ENCODE results near the gene CLIC5.

The CLIC5 gene

GRCh38 chr6:46011188-46012085 is 4.2 kb downstream of the CLIC5 start:
- in situ Hi-C loops (cut with HindIII; ENCODE audit: low pct_ligation_motif_present, low pct_unique_long_range_greater_than_20kb, low sequenced_read_pairs): no loop called here
- DNase-seq: no peak

- no peak for DNase-seq
- in situ Hi-C loops (cut with HindIII; ENCODE audit: low pct_ligation_motif_present, low pct_unique_long_range_greater_than_20kb, low sequenced_read_pairs): no loop called here
These were observed 4.9 kb downstream of the CLIC5 start for GRCh38 chr6:46010771-46011170.

- DNase-seq: no peak
- in situ Hi-C loops (cut with HindIII; ENCODE audit: low pct_ligation_motif_present, low pct_unique_long_range_greater_than_20kb, low sequenced_read_pairs): no loop called here
These were observed 5.4 kb downstream of the CLIC5 start for GRCh38 chr6:46010270-46010669.

- DNase-seq: no peak
- in situ Hi-C loops (cut with HindIII; ENCODE audit: low pct_ligation_motif_present, low pct_unique_long_range_greater_than_20kb, low sequenced_read_pairs): no loop called here
These were observed 13.4 kb downstream of the CLIC5 start for GRCh38 chr6:46002264-46002663.

GRCh38 chr6:46000905-46001304 is 14.8 kb downstream of the CLIC5 start:
- in situ Hi-C loops (cut with HindIII; ENCODE audit: low pct_ligation_motif_present, low pct_unique_long_range_greater_than_20kb, low sequenced_read_pairs): no loop called here

GRCh38 chr6:45998524-45998923 is 17.1 kb downstream of the CLIC5 start:
- no peak for DNase-seq
- in situ Hi-C loops (cut with HindIII; ENCODE audit: low pct_ligation_motif_present, low pct_unique_long_range_greater_than_20kb, low sequenced_read_pairs): no loop called here

More at GRCh38 chr6:46000905-46001304, 14.8 kb downstream of the CLIC5 start:
- no peak for DNase-seq

- no peak for DNase-seq
These were observed 17.7 kb downstream of the CLIC5 start for GRCh38 chr6:45997875-45998506.

GRCh38 chr6:45991189-45991588 is 24.5 kb downstream of the CLIC5 start:
- in situ Hi-C loops (cut with HindIII; ENCODE audit: low pct_ligation_motif_present, low pct_unique_long_range_greater_than_20kb, low sequenced_read_pairs): no loop called here
- DNase-seq: no peak

More at GRCh38 chr6:45997875-45998506, 17.7 kb downstream of the CLIC5 start:
- in situ Hi-C loops (cut with HindIII; ENCODE audit: low pct_ligation_motif_present, low pct_unique_long_range_greater_than_20kb, low sequenced_read_pairs): no loop called here

GRCh38 chr6:45990162-45990561 is 25.5 kb downstream of the CLIC5 start:
- DNase-seq: no peak
- in situ Hi-C loops (cut with HindIII; ENCODE audit: low pct_ligation_motif_present, low pct_unique_long_range_greater_than_20kb, low sequenced_read_pairs): no loop called here

GRCh38 chr6:45988635-45989034 is 27.0 kb downstream of the CLIC5 start:
- DNase-seq: no peak
- in situ Hi-C loops (cut with HindIII; ENCODE audit: low pct_ligation_motif_present, low pct_unique_long_range_greater_than_20kb, low sequenced_read_pairs): no loop called here

GRCh38 chr6:45987856-45988255 is 27.8 kb downstream of the CLIC5 start:
- no peak for DNase-seq
- in situ Hi-C loops (cut with HindIII; ENCODE audit: low pct_ligation_motif_present, low pct_unique_long_range_greater_than_20kb, low sequenced_read_pairs): no loop called here

- in situ Hi-C loops (cut with HindIII; ENCODE audit: low pct_ligation_motif_present, low pct_unique_long_range_greater_than_20kb, low sequenced_read_pairs): no loop called here
- no peak for DNase-seq
These were observed 28.9 kb downstream of the CLIC5 start for GRCh38 chr6:45986746-45987274.

GRCh38 chr6:45984788-45985425 is 30.8 kb downstream of the CLIC5 start:
- DNase-seq: no peak

GRCh38 chr6:45984347-45984746 is 31.3 kb downstream of the CLIC5 start:
- in situ Hi-C loops (cut with HindIII; ENCODE audit: low pct_ligation_motif_present, low pct_unique_long_range_greater_than_20kb, low sequenced_read_pairs): no loop called here
- DNase-seq: no peak

More at GRCh38 chr6:45984788-45985425, 30.8 kb downstream of the CLIC5 start:
- in situ Hi-C loops (cut with HindIII; ENCODE audit: low pct_ligation_motif_present, low pct_unique_long_range_greater_than_20kb, low sequenced_read_pairs): no loop called here

- in situ Hi-C loops (cut with HindIII; ENCODE audit: low pct_ligation_motif_present, low pct_unique_long_range_greater_than_20kb, low sequenced_read_pairs): no loop called here
- DNase-seq: no peak
These were observed 32.6 kb downstream of the CLIC5 start for GRCh38 chr6:45983062-45983461.

- in situ Hi-C loops (cut with HindIII; ENCODE audit: low pct_ligation_motif_present, low pct_unique_long_range_greater_than_20kb, low sequenced_read_pairs): no loop called here
- no peak for DNase-seq
These were observed 33.2 kb downstream of the CLIC5 start for GRCh38 chr6:45982280-45983036.

GRCh38 chr6:45981046-45981445 is 34.6 kb downstream of the CLIC5 start:
- DNase-seq: no peak
- in situ Hi-C loops (cut with HindIII; ENCODE audit: low pct_ligation_motif_present, low pct_unique_long_range_greater_than_20kb, low sequenced_read_pairs): no loop called here

GRCh38 chr6:45979311-45979710 is 36.3 kb downstream of the CLIC5 start:
- in situ Hi-C loops (cut with HindIII; ENCODE audit: low pct_ligation_motif_present, low pct_unique_long_range_greater_than_20kb, low sequenced_read_pairs): no loop called here
- DNase-seq: no peak

All from ACHN (cell line).